Astrocyte (in vitro differentiated cells and primary cell): ENCODE results near the gene KCNK5.

Experiments
- EZH2 ChIP-seq: IDR thresholded peaks from 2 replicates; pipeline ENCODE4 v1.6.1; 2012; ENCODE audit warnings: mild to moderate bottlenecking, low read length, inconsistent platforms; ENCODE audit not compliant: insufficient read depth
- TF ChIP-seq, protein P1 (sequence below): IDR thresholded peaks from 2 replicates; pipeline ENCODE4 v1.5.1; 2011; ENCODE audit warnings: low read depth, mild to moderate bottlenecking, inconsistent platforms, low read length, moderate library complexity; ENCODE audit not compliant: insufficient read depth

DNA sequence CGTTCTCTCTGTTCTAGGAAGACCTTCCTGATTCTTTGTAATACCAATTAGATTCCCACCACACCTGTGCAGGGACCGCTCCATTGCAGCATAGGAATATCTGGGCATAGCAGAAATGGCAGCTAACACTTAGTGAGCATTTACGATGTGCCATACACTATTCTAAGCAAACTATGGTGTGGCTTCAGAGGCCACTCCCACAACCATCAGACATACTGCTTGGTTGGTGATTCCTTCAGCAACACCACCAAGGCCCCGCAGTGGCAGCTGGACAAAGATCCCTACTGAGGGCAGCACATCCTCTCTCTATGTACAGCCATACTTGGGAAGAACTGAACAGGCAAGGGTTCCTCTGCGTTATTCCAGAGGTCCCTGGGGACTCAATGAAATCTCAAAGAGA, 6.2 kb downstream of the KCNK5 start:
- TF ChIP-seq, protein P1, sequence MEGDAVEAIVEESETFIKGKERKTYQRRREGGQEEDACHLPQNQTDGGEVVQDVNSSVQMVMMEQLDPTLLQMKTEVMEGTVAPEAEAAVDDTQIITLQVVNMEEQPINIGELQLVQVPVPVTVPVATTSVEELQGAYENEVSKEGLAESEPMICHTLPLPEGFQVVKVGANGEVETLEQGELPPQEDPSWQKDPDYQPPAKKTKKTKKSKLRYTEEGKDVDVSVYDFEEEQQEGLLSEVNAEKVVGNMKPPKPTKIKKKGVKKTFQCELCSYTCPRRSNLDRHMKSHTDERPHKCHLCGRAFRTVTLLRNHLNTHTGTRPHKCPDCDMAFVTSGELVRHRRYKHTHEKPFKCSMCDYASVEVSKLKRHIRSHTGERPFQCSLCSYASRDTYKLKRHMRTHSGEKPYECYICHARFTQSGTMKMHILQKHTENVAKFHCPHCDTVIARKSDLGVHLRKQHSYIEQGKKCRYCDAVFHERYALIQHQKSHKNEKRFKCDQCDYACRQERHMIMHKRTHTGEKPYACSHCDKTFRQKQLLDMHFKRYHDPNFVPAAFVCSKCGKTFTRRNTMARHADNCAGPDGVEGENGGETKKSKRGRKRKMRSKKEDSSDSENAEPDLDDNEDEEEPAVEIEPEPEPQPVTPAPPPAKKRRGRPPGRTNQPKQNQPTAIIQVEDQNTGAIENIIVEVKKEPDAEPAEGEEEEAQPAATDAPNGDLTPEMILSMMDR = no peak
- no peak for TF ChIP-seq EZH2
